Activated T-cell treated with anti-CD3 and anti-CD28 coated beads, Interleukin-2, amount 50 U/mL, for 1 hour (primary cell): Measurements from ENCODE around the gene TEDC2.
"Not testable (repeated sequence)": the region's sequence is repeated elsewhere in the genome, so short reads cannot be mapped to it uniquely, and the experiment has no call there.

ENCODE experiments used
- DNase-seq: peaks from one replicate; pipeline ENCODE4 v3.0.0-alpha.2; 2020

Gene TEDC2, protein sequence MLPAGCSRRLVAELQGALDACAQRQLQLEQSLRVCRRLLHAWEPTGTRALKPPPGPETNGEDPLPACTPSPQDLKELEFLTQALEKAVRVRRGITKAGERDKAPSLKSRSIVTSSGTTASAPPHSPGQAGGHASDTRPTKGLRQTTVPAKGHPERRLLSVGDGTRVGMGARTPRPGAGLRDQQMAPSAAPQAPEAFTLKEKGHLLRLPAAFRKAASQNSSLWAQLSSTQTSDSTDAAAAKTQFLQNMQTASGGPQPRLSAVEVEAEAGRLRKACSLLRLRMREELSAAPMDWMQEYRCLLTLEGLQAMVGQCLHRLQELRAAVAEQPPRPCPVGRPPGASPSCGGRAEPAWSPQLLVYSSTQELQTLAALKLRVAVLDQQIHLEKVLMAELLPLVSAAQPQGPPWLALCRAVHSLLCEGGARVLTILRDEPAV

DNA sequence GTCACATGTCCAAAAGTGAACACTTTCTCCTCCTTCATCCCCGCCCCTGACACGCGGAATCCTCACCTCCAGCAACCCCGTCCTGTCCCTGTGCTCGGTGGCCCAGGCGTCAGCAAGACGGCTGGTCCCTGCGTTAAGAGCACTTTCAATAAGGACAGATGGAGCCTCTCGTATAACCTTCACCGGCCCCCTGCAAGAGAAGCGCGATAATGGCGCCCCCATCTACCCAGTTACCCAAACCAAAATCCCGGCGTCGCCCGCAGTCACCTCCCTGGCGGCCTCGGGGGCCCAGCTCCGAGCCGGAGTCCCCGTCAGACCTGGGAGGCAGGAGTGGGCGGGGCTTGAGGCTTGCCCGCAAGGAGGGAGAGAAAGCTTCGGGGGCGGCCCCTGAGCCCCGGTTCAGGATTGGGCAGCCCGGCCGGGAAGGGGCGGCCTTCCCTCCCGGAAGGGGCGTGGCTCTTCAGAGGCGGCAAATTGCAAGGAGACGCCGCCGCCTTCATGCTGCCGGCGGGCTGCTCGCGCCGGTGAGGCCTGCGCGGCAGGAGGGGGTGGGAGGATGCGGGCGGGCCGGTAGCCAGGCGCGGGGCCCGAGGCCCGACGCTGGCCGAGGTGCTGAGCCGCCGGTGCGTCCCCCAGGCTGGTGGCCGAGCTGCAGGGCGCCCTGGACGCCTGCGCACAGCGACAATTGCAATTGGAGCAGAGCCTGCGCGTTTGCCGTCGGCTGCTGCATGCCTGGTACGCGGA lies at the start of gene TEDC2:
Gene TEDC2, plus strand, starts transcription at position 463 of the 744 bp plus-strand sequence. Its CDS starts 36 bp downstream, at position 499.
- peak; percentile 95 for DNase-seq

DNA sequence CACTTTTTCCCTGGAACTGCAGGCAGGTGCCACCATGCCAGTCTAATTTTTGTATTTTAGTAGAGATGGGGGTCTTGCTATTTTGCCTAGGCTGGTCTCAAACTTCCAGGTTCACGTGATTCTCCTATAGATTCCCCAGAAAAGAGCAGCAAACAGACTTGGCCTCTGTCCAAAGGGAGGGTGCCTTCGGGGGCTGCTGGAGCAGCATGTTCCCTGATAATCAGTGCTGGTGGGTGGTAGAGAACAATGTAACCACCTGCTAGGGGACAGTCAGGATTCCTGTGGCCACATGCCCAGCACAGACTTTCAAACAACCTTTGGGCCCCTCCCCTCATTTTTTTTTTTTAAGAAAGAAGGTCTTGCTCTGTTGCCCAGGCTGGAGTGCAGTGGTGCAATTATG lies 44.8 kb upstream of the TEDC2 start:
- DNase-seq, result no peak

DNA sequence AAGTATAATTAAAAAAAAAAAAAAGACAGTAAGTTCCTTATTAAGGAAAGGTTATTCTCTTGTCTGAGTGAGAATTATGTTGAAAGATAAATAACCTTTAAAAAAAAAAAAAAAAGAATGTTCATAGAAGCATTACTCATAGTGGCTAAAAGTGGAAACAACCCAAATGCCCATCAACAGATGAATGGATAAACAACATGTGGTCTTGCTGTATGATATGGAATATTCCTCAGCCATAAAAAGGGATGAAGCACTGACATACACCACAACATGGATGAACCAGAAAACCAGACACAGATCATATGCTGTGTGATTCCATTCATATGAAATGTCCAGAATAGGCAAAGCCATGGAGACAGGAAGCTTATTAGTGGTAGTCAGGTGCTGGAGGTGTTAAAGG lies 39.9 kb upstream of the TEDC2 start:
- DNase-seq, result no peak

DNA sequence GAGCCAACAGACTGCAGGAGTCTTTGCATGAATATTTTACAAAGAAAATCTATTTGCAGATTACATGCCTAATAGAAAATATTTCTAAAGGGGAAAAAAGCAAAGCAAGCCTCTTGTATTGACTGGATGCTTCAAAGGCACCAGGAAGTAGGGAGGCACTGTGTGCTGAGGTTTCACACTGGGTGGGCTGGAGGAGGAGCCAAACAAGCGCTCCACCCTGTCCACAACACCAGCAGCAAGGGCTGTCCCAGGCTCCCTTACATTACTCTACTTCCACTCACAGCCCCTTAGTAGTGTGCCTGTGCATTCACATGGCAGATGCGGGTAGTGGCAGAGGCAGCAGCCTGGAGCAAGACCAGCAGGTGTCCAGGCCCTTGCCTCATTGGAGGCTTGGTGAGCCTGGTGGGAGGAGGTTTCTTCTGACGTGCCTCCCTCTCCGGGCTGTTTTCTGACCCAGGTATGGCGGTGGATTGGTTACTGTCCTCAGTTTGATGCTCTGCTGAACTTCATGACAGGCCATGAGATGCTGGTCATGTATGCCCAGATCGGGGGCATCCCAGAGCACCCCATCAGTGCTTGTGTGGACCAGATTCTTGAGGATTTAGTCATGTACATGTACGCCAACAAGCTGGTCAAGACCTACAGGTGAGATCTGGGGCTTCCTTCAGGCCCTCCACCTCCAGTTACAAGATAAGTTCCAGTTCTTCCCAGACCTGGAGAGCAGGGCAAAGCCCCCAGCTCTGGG lies 37.6 kb upstream of the TEDC2 start:
- no peak for DNase-seq

DNA sequence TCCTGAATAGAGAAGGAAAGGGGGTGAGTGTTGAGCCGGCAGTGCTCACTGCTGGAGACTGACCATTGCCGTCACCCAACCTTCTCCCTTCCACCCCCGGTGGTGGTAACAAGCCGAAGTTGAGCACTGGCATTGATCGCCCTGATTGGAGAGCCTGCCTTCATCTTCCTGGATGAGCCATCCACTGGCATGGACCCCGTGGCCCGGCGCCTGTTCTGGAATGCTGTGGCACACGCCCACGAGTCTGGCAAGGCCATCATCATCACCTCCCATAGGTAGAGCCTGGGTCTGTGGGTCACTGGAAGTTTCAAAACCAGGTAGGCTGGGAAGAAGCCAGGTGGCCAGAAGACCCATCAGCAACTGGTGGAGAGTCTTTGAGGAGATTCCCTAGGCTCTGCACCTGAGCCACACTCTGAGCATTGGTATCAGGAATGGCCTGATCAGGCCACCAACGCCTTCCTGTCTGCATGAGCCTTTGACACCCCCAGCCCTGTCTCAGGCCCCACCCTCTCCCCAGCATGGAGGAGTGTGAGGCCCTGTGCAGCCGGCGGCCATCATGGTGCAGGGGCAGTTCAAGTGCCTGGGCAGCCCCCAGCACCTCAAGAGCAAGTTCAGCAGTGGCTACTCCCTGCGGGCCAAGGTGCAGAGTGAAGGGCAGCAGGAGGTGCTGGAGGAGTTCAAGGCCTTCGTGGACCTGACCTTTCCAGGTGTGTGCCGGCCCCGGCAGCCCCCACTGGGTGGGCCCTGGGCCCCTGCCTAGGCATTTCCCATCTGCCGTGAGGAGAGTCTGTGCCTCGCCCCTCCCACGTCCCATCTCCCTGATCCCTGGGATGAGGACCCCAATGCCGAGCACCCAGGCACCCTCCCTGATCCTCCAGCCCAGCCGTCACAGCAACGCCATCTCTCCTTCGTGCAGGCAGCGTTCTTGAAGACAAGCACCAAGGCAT lies 35.6 kb upstream of the TEDC2 start:
- DNase-seq, result no peak

DNA sequence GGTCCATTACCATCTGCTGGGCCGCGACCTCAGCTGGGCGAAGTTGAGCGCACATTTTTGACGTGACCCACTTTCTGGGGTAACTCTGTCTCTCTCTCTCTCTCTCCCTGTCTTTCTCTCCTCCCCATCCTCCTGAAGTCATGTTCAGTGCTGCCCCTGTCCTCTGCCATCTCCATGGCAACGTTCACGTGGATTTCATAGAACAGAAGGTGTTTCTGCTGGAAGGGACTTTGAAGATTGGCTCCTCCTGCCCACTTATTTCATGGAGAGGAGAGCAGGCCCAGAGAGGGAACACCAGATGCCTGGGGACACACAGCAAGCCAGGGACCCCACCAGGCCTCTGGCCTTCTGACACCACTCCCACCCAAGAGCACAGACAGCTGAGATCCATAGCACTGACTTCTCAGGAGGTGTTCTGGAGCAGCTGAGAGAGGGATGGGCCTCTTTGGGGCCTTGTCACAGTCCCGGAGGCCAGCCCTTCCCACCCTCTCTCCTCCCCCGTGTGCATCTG lies 34.8 kb upstream of the TEDC2 start:
- no peak for DNase-seq

DNA sequence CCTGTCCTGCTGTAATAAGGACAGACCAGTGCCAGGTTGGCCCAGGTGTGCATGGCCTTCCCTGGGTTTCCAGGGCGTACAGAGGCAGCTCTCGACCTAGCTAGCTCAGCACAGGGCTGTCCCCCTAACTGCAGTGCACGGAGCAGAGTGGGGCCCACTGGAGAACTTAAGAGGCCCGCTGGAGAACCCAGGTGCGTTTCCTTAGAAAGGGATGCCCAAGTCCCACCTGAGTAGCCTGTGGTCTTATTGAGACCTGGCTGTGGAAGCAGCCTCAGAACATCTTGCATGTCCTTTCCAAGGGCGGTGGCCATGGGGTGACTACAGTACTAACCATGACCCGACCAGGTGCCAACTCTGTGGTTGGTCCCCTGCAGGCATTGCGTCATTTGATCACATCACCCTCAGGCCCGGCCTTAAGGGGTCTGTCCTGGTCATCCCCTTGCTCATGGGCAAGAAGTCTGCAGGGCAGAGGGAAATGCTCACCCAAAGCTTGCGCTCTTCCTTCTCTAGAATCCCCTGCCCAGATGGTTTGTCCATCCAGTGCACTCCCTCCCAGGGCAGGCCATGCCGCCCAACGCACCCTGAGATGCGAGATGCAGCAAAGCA lies 34.0 kb upstream of the TEDC2 start:
- DNase-seq, result no peak

DNA sequence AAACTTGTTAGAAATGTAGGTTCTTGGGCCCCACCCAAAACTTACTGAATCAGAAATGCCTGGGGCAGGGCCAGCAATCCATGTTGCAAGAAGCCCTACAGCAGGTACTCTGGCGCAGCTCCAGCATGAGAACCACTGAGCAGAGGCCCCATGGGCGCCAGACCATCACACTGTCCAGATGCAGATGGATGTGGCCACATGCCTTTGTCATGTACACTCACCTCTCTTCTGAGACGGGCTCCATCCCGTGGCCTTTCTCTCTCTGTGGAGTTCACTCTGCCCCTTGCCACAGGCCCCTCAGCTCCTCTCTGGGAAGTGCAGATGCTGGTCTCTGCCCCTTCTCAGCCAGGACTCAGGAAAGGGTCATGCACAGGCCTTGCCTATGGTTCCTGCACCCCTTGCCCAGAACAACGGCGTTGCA lies 33.0 kb upstream of the TEDC2 start:
- DNase-seq, result no peak

DNA sequence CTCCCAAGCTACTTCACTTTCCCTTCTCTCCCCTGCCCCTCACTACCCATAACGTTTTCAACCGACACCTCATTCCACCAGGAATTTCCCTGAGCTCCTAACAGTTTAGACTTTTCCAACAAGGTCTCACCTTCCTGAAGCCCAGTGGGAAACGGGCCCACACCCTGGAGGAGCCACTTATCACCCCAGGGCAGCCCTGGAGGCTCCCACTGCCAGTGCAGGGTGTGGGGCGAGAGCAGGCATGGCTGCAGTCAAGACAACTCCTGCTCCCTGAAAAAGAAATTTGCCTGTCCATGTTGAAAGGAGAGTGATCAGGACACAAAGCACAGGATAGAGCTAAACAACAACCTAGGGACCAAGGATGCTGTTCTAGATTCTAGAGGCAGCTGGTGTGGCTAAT lies 32.4 kb upstream of the TEDC2 start:
- no peak for DNase-seq

DNA sequence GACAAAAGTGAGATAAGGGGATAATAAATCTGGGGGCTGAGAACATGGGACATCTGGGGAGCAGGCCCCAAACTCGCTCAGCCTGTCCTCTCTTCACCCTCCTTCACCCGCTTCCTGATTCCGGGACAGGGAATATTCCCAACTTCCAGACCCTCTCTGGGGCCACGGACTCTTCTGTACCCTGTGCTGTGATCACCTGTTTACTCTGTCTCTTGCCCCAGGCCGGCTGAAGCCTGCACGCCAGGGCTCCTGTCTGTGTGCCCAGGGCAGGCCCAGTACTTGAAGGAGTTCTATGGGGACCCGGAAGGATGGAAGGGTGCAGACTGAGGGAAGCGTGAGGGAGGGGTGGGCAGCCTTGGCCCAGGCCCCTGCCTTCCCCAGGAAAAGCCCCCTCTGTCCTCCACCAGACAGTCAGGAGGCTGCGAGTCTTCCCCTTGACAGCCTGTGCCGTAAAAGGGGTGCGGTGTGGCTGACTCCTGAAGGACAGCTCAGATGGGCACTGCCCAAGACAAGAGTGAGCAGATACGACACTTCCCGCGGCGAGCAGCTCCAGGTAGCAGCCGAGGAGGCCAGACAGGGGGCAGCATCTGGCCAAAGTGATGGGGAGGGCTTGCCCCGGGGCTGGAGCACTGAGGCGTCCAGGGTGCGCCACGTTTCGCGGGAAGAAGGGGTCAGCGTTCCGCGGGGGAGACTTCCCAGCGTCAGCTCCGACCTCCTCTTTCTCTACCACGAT lies 31.7 kb upstream of the TEDC2 start:
- DNase-seq, result peak; percentile 27

DNA sequence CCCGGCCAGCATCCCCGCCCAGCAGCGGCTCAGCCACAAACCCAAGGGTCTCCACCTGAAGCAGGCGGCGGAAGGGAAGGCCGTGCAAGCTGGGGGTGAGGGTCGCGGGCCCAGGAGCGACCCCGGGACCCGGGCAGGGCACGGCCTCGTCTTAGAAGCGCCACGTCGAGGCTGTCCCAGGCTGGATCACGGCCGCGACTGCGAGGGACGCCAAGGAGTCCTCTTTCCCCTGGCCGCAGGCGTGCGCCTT lies 31.2 kb upstream of the TEDC2 start:
- DNase-seq, result no peak

DNA sequence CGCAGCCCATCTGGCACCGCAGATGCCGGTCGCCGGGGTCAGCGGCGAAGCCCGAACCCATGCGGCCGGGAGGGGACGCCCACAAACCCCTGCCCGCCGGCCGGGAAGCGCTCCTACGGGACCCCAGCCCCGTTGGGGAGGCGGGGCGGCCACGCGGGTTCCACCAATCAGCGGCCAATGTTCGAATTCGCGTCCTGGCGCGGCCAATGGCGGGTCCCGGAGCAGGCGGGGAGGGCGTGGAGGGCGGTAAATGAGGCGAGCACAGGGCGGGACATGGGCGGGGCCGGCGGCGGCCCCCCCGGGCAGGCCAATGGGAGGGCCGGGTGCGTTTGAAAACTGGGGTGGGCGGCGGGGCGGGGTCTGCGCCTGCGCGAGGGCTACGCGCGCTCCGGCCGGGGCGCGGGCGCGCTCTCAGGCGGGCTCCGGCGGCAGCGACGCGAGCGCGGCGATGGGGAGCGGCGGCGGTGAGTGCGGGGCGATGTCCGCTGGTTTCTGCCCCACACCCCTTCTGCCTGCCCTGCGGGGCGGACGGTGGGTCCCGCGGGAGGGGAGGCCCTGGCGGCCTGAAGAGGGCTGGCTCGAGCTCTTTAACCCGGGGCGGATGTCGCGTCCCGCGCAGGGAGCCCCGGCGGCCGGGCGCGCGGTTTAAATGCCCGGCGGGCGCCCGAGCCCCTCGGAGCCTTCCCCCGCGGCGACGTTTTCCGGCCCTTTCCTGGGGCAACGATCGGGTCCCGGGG lies 30.7 kb upstream of the TEDC2 start, which contains the start of gene CCNF:
Gene CCNF, plus strand, starts transcription at position 414 of the 737 bp plus-strand sequence. Its CDS starts 35 bp downstream, at position 449.
- peak; percentile 98 for DNase-seq

DNA sequence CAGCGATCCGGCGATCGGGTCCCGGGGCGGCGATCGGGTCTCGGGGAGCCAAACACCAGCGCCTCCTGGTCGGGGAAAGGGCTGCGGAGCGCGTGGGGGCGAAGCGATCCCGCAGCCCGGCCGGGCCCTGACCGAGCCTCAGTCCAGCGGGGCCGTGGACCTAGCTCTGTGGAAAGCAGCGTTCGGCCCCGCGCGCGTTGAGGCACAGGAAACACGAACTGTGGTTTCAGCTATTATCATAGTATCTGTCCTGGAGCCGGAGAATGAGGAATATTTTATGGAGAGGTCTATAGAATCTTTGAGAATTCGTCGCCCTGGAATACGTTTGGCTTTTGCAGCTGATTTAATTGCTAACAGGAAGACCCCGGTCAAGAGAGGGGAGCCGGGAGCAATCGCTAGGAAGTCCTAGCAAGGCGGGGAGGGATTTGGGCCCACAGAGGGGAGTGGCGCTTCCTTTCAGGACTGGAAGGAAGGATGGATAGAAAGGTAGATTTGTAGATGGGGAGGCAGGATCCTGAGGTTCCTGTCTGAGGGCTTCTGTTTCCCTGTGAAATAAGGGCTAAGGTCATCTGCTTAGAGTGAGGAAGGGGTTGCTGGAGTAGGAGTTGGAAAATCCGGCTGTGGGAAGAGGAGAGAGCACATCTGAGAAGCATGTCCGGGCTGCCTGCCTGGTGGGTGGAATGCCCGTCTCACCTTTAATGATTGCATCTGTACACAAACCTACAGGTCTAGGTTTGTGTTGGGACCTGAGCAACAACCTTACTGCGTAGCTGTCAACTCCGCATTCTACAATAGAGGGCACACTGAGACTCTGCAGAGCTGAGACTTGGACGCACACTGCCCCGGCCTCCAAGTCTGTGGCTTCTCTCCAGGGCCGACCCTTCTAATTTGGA lies 29.9 kb upstream of the TEDC2 start:
- DNase-seq, result no peak

DNA sequence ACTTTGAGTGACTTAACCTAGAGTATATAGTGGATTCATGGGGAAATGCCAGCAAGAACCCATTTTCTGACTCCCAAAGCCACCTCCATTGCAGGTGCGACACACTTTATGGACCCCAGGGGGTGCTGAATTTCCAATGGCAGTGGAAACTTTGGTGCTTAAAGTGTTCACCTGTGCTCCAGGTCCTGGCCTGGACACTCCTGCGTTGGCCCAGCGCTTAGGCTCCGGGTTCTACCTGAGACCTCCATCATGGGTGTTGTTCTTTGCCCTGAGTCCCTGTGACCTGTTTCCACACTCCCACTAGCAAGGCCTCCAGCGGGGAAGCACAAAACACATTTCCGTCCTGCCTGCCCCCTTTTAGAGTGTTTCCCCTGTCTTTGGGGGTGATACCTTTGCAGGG lies 27.6 kb upstream of the TEDC2 start:
- no peak for DNase-seq

DNA sequence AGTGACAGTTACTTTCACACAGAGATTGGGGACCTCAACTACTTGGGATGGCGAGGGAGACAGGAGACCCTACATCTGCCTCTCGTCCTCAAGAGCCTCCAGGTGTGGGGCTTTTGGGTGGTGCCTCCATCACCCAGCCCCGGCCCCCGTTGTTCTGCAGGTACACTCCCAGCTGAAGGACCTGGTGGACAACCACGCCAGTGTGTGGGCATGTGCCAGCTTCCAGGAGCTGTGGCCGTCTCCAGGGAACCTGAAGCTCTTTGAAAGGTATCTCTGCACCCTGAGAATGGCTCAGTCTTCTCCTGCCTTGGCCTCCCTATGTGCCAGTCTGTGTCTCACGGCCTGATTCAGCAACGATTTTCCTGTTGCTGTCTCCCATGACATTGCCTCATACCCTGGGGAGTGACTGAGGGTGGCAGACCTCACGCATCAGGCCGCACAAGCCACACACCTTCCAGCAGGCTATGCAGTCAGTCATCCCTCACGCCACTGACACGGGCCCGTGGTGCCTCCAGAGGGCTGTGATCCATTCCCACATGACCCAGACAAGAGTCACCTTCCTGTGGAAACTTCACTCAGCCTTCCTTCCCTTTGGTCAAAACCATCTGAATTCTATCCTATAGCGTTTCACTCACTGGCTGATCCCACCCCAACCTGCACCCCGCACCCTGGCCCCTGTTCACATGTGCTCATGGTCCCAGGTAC lies 27.0 kb upstream of the TEDC2 start:
- no peak for DNase-seq

DNA sequence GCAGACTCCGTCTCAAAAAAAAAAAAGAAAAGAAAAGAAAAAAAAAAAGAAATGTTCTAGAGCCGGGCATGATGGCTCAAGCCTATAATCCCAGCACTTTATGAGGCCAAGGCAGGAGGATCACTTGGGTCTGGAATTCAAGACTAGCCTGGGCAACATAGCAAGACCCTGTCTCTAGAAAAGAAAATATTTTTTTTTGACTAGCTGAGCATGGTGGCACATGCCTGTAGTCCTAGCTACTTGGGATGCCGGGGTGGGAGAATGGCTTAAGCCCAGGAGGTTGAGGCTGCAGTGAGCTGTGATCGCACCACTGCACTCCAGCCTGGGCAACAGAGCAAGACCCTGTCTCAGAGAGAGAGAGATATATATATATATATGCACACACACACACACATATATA lies 24.7 kb upstream of the TEDC2 start:
- not testable (repeated sequence) for DNase-seq

DNA sequence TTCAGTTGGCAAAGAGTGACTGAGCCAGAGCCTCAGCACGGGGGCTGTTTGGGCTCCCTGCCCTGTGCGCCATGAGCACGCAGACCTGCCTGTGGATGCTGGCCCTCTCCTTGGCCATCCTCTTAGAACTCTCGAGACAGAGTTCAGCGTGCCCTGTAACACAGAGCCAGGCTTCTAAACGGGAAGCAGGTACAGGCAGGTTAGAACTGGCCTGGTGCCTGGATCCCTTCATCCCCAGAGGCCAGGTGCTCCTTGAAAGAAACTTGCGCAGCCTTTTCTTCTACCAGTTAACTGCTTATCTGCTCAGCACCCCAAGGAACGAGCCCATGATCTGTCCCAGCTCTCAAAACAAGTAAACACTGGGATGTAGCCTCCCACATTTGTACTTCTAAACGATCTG lies 23.8 kb upstream of the TEDC2 start:
- no peak for DNase-seq

DNA sequence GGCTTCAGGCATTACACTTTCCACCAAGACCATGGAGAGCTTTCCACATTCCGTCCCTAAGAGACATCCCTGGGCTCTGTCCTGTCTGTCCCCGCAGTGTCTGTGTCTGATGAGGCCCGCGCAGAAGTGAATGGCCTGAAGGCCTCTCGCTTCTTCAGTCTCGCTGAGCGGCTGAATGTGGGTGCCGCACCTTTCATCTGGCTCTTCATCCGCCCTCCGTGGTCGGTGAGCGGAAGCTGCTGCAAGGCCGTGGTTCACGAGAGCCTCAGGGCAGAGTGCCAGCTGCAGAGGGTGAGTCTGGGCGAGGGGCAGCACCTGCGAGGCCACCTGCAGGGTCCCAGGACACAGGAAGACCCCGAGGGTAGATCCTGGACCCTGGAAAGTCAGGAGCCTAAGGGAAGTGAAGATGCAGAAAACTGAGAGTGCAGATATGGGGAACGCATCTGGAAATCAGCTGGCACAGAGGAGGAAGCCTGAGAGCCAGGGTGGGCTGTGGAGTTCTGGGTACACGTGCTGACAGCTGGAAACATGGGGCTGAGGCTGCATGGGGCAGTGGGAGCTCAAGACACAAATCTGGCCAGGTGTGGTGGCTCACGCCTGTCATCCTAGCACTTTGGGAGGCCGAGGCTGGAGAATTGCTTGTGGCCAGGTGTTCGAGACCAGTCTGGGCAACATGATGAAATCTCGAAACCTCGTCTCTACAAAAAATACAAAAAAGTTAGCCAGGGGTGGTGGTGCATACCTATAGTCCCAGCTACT lies 22.7 kb upstream of the TEDC2 start:
- no peak for DNase-seq
